NCI-H2081 (cell line): ENCODE measurements around the gene PORCN.
"Not testable (repeated sequence)": the region's sequence is repeated elsewhere in the genome, so short reads cannot be mapped to it uniquely, and the experiment has no call there.

Experiments used
- DNase-seq, 2 experiments: peaks; one replicate each; lab custom pipeline; 2025; lab: John Stamatoyannopoulos, UW

Gene PORCN

GRCh38 chrX:48512371-48512935 is 3.7 kb downstream of the PORCN start:
- no peak for DNase-seq

DNA sequence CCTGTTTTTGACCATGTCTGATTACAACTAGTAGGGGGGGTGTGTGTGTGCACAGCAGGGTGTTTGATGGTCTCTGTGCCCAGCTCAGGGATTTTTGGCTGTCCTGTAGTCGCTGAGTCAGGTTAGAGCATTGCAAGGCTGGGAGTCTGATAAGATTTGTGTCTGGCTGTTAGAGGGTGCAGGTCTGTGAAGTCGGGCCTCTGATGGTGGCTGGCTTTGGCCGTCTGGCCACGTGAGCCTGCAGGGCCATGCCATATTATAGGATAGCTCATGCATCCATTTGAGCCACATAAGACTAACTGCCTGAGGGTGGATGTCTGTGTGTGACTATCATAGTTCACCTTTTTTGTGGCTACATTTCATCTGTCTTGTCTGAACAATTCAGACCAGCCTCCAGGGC is 4.9 kb downstream of the PORCN start:
- DNase-seq: no peak

- no peak for DNase-seq
Measured at GRCh38 chrX:48514126-48514806, 5.5 kb downstream of the PORCN start.

GRCh38 chrX:48514868-48515460 is 6.2 kb downstream of the PORCN start:
- DNase-seq: no peak

DNA sequence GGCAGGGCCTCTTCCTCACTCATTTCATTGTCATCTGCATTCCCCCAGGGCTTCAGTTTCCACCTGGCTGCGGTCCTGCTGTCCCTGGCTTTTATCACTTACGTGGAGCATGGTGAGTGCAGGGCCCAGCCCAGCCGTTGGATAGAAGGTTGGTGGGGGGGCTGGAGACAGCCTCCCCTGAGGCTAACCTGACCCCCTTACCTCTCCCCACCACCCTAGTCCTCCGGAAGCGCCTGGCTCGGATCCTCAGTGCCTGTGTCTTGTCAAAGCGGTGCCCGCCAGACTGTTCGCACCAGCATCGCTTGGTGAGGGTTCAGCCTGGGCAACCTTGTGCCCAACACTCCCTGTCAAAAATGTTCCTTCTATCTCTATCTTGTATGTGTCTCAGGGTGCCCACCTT is 7.0 kb downstream of the PORCN start:
- DNase-seq: no peak

GRCh38 chrX:48516285-48516684 is 7.5 kb downstream of the PORCN start:
- DNase-seq: no peak

GRCh38 chrX:48516987-48517386 is 8.2 kb downstream of the PORCN start:
- DNase-seq: no peak

DNA sequence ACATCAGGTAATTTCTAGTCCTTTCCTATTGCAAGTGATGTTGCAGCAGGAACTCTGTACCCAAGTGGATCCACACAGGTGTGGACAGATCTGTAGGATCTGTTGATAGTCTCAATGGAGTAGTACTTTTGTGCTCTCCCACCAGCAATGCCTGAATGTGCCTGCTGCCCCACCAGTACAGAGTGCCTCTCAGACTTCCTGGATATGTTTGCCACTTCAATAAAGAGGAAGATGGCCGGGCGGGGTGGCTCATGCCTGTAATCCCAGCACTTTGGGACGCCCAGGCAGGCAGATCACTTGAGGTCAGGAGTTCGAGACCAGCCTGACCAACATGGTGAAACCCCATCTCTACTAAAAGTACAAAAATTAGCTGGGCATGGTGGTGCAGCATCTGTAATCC is 10.7 kb downstream of the PORCN start:
- DNase-seq: not testable (repeated sequence)

GRCh38 chrX:48520455-48520854 is 11.7 kb downstream of the PORCN start:
- no peak for DNase-seq

- DNase-seq: no peak
Measured at GRCh38 chrX:48520976-48521352, 12.2 kb downstream of the PORCN start.

GRCh38 chrX:48521353-48522243 is 12.8 kb downstream of the PORCN start, which contains the start of gene EBP:
TSS of gene EBP (plus strand) at chrX:48521808. CDS start at chrX:48523772, 1,964 bp downstream.
- DNase-seq: peak; percentile 94 to 97

- no peak for DNase-seq
Measured at GRCh38 chrX:48522291-48522690, 13.5 kb downstream of the PORCN start.

- DNase-seq: no peak
Measured at GRCh38 chrX:48523682-48524081, 14.9 kb downstream of the PORCN start.

DNA sequence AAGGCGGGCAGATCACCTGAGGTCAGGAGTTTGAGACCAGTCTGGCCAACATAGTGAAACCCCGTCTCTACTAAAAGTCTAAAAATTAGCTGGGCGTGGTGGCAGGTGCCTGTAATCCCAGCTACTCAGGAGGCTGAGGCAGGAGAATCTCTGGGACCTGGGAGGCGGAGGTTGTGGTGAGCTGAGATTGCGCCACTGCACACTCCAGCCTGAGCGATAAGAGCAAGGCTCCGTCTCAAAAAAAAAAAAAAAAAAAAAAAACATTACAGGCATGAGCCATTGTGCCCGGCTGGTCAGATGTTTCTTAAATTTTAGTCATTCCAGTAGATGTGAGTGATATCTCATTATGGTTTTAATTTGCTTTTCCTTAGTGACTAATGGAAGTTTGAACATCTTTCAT is 17.1 kb downstream of the PORCN start:
- DNase-seq: not testable (repeated sequence)

- DNase-seq: no peak
Measured at GRCh38 chrX:48530736-48531135, 21.9 kb downstream of the PORCN start.

GRCh38 chrX:48531358-48531959 is 22.7 kb downstream of the PORCN start:
- DNase-seq: no peak

DNA sequence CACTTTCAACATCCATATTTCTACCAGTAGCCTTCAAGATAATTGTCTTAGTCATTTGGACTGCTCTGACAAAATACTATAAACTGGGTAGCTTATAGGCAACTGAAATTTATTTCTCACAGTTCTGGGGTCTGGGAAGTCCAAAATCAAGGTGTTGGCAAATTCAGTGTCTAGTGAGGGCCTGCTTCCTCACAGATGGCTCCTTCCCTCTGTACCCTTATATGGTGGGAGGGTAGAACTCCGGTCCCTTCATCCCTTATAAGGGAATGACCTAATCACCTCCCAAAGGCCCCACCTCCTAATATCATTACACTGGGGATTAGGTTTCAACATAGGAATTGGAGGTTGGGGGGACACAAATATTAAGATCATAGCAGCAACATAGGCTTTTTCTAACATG is 23.4 kb downstream of the PORCN start:
- no peak for DNase-seq

DNA sequence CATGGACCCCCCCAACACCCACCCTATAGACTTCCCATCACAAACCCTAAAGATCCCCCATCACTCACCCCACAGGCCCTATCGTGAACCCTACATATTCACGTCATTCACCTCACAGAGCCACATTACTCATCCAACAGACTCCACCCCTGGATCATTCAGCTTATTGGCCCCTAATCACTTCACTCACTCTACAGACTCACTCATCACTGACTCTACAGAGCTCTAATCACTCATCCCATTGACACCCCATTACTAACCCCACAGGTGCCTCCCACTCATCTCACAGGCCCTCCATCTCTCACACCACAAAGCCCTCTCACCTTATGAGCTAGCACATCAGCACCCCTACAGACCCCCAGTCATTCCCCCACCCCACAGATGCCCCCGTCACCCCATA is 24.4 kb downstream of the PORCN start:
- DNase-seq: no peak

DNA sequence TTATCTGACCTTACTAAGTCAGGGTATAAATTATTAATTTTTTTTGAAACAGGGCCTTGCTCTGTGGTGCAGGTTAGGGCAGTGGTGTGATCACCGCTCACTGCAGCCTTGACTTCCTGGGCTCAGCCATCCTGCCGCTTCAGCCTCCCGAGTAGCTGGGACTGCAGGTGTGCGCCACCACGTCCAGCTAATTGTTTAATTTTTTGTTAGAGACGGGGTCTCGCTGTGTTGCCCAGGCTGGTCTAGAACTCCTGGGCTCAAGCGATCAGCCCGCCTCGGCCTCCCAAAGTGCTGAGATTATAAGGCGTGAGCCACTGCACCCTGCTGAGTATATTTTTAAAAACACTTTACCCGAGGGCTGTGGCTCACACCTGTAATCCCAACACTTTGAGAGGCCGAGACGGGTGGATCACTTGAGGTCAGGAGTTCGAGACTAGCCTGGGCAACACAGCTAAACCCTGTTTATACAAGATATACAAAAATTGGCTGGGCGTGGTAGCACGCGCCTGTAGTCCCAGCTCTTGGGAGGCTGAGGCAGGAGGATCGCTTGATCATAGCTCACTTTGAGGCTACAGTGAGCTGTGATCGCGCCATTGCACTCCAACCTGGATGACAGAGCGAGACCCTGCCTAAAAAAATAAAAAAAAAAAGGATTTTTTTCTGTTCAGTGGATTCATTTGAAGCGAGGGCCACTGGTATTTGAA is 30.0 kb downstream of the PORCN start:
- no peak for DNase-seq

GRCh38 chrX:48539345-48540027 is 30.7 kb downstream of the PORCN start, which contains the start of gene TBC1D25:
TSS of gene TBC1D25 (plus strand) at chrX:48539714. CDS start at chrX:48539798, 84 bp downstream.
- peak; percentile 97 for DNase-seq

GRCh38 chrX:48540028-48540375 is 31.2 kb downstream of the PORCN start:
- peak in 1 of 2 experiments; percentile 47 for DNase-seq
